ENCODE data around the gene ABCF2. TPM values are rescaled to one million over a fixed set of nuclear protein-coding genes. Genes with fewer than 3 reads are reported as not detected.

ABCF2 gene
- total RNA-seq, 3 donors from 2014 or later: 35.6 to 58.7 (median 42.2) TPM

GRCh38 chr7:151250181-151251132, 23.5 kb upstream of the ABCF2 start:
- DNase-seq (ENCODE audit: low spot score in 2 of 2): no peak
- no peak for TF ChIP-seq POLR2AphosphoS5 (IDR thresholded peaks at IDR 0.05)
- no peak for TF ChIP-seq CTCF (IDR thresholded peaks at IDR 0.05)
- TF ChIP-seq POLR2A (IDR thresholded peaks at IDR 0.05): no peak
- H3K36me3 ChIP-seq: no peaks in the 10 kb centered on the region
- peak overlapping the region in 2 of 3 donors; percentile 66 to 86 for H3K4me3 ChIP-seq
- intact Hi-C loops (cut with DNase I; ENCODE audit: low total_unique reads): no loop called here
- peak overlapping the region; percentile 84 to 94 for H3K27ac ChIP-seq
- H3K27me3 ChIP-seq: no peaks in the 10 kb centered on the region
- no peaks in the 10 kb centered on the region for H3K9me3 ChIP-seq
- peaks cover under 1 to 11% of the 10 kb centered on the region in 2 donors for H3K4me1 ChIP-seq

- Histone ChIP-seq H3K4me1 (peaks cover 8 to 19% of the 10 kb centered on the region in 2 donors), H3K27me3 (no peaks in the 10 kb centered on the region), H3K4me3 (peak overlapping the region; percentile 58 to 86 (median 68)), H3K9me3 (no peaks in the 10 kb centered on the region), H3K36me3 (no peaks in the 10 kb centered on the region), H3K27ac (peak overlapping the region; percentile 84 to 94)
- DNase-seq (ENCODE audit: low spot score in 2 of 2): peak in 1 of 2 donors; percentile 62
- no peak for TF ChIP-seq POLR2AphosphoS5 (IDR thresholded peaks at IDR 0.05)
- no peak for TF ChIP-seq CTCF (IDR thresholded peaks at IDR 0.05)
- no peak for TF ChIP-seq POLR2A (IDR thresholded peaks at IDR 0.05)
- intact Hi-C loops (cut with DNase I; ENCODE audit: low total_unique reads): no loop called here
Measured at GRCh38 chr7:151249732-151250072, 22.7 kb upstream of the ABCF2 start.

GRCh38 chr7:151249034-151249731, 22.2 kb upstream of the ABCF2 start:
- peak in 1 of 2 donors; percentile 43 for DNase-seq (ENCODE audit: low spot score in 2 of 2)
- TF ChIP-seq POLR2AphosphoS5 (IDR thresholded peaks at IDR 0.05): no peak
- no peak for TF ChIP-seq POLR2A (IDR thresholded peaks at IDR 0.05)
- TF ChIP-seq CTCF (IDR thresholded peaks at IDR 0.05): no peak
- Histone ChIP-seq H3K4me3 (peak overlapping the region; percentile 58 to 86 (median 68)), H3K27ac (peak overlapping the region; percentile 84 to 94), H3K4me1 (peaks cover 9 to 21% of the 10 kb centered on the region in 2 donors), H3K9me3 (no peaks in the 10 kb centered on the region), H3K36me3 (no peaks in the 10 kb centered on the region), H3K27me3 (no peaks in the 10 kb centered on the region)
- intact Hi-C loops (cut with DNase I; ENCODE audit: low total_unique reads): no loop called here

DNA sequence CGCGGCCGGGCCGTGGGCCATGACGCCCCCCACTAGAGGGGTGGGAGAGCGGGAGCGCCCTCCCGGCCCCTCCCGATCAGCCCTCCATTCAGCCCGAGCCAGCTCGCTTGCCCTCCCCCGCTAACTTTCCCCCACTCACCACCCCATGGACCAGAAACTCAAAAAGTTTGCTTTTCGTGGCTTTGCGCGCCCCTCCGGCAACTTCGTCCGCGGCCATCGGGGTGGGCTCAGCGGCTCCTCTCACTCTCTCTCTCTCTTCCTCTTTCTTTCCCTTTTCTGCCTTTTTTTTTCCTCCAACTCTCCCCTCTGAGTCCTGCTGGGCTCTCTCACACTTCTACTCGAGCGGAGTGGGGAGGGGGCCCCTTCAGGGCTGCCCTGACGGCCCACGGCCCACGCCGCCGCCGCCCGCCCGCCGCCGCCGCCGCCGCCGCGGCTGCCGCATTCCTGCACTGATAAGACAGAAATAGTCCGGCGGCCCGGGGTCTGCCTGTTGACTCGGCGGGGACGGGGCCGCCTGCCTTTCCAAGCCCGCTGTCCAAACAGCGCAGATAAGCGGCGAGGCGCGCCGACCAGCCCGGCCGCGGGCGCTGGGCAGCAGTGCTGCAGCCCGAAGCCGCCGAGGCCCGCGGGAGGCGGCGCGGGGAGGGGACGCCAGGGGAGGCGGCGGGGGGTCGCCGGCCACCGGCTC, 21.5 kb upstream of the ABCF2 start, which contains the start of gene SMARCD3:
TSS of gene SMARCD3 (minus strand) at position 349 of the 688 bp plus-strand sequence. CDS start at position 217, 132 bp downstream.
- no peaks in the 10 kb centered on the region for H3K36me3 ChIP-seq
- peaks cover 9 to 21% of the 10 kb centered on the region in 2 donors for H3K4me1 ChIP-seq
- H3K27me3 ChIP-seq: no peaks in the 10 kb centered on the region
- intact Hi-C loops (cut with DNase I; ENCODE audit: low total_unique reads): no loop called here
- no peak for DNase-seq (ENCODE audit: low spot score in 2 of 2)
- no peaks in the 10 kb centered on the region for H3K9me3 ChIP-seq
- H3K27ac ChIP-seq: peak within 1 kb of the TSS; percentile 84 to 94
- H3K4me3 ChIP-seq: peak within 1 kb of the TSS; percentile 58 to 86 (median 68)
- no peak for TF ChIP-seq POLR2AphosphoS5 (IDR thresholded peaks at IDR 0.05)
- TF ChIP-seq CTCF (IDR thresholded peaks at IDR 0.05): no peak
- TF ChIP-seq POLR2A (IDR thresholded peaks at IDR 0.05): no peak
